HG03103 (cell line): ENCODE measurements around the gene TRIM63.

ENCODE experiments used
- ATAC-seq: cut with Tn5 transposase; IDR thresholded peaks from one replicate; pipeline ENCODE4 v1.9.1; 2021; ENCODE audit warnings: low read depth; ENCODE audit not compliant: unreplicated experiment

The TRIM63 gene

DNA sequence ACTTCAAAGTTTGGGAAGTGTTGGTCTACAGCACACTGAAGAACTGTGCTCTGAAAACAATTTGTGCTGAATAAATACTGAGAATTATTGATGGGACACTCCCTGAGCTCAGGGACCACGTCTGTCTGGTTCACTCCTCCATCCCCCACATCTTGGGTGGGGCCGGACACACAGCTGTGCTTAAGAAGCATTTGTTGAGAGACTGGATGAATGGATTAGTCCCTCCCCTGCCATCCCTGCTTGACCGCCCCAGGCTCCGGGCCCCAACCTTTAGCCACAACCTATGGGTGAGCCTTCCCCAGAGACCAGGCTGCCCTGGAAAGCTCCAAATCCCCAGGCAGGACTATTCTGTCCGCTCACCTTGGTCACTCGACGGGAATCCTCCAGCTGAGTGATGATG, 7.5 kb downstream of the TRIM63 start:
- no peak for ATAC-seq

DNA sequence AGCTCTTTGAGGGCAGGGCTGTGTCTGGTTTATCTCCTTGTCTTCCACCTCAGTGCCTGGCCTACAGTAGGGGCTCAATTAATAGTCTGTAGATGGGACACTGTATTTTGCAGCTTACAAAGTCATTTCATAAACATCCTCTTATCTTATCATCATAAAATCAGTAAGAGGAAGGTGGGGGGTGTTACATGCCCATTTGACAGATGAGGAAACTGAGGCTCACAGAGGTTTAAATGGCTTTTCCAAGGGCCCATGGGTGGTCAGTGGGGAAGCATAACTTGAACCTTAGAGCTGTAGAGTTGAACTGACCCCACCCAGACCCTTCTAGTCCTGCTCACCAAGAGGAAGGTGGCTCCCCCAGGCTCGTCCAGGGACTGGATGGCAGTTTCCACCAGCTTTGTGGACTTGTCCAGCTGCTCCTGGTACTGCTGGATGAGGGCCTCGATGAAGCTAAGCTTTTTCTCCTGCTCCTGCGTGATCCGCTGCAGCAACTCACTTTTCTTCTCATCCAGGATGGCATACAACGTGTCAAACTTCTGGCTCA, 9.3 kb downstream of the TRIM63 start:
- no peak for ATAC-seq

DNA sequence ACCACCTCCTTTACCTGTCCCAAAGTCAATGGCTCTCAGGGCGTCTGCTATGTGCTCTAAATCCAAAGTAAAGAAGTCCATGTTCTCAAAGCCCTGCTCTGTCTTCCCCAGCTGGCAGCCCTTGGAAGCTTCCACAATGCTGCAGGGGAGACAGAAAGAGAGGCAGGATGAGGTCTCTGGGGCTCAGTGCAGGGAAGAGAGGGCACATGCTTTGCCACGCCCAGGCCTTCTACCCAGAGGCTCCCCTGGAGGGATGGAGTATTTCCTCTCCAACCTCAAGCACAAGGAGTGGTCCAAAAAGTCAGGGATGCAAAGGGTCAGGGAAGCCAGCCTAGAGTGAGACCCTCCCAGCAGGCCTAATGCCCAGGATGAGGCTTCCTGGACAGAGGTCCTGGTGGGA, 10.2 kb downstream of the TRIM63 start:
- no peak for ATAC-seq

DNA sequence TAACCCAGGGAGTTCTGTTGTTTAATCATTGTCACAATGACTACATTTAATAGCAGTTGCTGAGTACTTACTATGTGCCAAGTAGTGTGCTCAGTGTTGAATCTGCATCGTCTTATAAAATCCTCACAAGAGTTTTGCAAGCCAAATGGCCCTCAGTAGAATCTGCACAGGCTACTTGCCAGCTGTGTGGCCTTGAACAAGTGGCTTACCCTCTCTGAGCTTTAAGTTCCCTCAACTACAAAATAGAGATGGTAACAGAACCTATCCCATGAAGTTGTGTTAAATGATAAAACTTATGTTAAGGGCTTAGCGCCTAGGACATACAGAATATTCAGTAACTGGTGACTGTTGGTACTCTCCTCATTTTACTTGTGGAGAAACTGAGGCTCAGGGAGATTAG, 12.4 kb downstream of the TRIM63 start:
- no peak for ATAC-seq

DNA sequence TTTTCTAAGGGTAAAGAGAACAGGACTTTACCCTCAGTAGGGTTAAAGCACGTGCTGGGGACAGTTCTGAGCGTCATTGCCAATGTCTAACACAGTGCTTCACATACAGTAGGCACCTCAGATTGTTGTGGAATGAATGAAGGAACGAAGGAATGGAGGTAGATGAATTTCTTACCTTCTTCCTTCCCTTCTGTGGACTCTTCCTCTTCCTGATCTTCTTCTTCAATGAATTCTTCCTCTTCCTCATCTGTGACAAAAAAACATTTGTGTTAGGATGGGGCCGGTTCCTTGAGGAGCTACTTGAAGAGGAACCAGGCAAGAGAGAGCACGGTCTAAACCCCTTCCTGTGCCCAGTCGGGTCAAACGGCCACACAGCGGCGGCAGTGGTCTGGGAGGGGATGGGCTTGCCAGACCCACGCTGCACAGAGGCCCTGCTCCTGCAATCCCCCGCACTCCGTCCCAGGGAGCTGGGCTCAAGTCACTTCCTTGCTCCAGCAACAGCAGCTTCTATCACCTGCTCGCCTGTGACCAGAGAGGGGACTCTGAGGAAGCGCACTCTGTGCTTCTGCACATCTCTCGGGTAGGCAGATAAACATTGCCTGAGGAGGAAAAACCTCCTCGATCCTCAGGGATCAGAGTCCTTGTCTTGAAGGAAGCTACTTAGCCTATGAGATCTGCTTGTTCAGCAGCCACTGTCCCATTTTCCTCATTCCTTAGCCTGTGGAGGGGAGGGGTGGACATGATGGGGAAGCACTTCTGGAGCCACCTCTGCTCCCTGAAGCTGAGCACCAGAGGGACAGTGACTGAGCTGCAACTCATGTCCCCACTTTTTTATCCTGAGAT, 13.5 kb downstream of the TRIM63 start:
- no peak for ATAC-seq

DNA sequence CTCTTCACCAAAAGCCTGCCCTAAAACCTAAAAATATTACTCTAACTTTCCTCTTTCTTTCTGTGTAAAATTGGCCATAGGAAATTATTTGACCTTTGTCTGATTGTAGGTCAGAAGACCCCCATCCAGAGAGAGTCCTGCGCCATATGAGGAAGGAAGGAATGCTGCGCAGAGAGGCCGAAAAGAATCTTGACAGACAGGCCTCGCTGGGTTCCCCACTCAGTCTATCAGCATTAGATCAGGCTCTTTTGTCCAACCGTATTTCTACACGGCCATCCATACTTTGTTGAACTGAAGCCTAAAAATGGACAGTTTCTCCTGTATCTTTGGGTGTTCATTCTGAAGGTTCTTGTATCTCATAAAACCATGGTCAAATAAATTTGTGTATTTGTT, 17.2 kb downstream of the TRIM63 start:
- ATAC-seq: no peak

DNA sequence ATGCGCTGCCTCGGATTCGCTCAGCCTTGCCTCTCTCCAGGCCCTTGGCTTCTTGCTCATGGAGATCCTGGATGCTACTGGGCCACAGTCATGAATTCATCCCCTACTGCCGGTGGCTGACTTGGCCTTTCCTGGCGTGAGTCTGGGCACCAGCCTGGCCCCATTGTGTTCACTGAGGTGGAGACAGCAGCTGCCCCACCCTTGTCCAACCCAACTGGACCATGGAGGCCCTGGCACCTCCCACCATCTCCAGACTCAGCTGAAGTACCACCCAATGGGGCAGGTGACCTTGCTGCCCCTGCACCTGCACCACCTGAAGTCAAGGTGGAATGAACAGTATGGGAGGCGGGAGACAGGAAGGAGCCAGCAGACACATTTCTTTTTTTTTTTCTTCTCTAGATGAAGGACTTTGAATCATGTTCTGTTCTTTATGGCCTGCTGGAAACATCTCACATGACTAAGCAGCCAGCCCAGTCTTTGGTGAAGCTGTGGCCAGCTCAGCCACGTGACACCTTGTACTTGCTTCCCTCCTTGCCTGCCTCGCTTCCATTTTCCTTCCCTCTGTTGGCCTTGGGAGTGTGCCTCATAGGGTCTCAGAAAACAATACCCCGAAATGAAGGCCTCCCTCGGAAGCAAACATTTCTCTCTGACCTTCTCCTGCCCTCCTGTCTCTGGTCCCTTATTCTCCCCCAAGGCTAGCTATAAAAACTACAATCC, 17.7 kb downstream of the TRIM63 start:
- ATAC-seq: no peak

DNA sequence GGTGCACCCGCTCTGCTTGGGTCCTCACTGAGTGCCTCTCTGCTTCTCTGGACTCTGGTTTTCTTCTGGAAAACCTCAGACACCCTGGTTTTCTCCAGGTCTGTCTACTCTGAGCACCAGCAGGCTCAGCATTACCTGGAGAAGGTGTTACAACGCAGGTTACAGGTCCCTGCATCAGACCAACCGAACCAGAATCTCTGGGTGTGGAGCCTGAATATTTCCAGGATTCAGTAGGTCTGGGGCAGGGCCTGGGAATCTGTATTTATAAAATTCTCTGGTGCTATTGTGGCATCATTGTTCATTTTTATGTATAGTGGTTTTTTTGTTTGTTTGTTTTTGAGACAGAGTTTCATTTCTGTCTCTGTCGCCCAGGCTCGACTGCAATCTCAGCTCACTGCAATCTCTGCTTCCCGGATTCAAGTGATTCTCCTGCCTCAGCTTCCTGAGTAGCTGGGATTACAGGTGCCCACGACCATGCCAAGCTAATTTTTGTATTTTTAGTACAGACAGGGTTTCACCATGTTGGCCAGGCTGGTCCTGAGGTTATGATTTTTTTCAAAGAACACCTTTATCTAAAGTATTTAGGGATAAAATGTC, 20.1 kb downstream of the TRIM63 start:
- no peak for ATAC-seq

DNA sequence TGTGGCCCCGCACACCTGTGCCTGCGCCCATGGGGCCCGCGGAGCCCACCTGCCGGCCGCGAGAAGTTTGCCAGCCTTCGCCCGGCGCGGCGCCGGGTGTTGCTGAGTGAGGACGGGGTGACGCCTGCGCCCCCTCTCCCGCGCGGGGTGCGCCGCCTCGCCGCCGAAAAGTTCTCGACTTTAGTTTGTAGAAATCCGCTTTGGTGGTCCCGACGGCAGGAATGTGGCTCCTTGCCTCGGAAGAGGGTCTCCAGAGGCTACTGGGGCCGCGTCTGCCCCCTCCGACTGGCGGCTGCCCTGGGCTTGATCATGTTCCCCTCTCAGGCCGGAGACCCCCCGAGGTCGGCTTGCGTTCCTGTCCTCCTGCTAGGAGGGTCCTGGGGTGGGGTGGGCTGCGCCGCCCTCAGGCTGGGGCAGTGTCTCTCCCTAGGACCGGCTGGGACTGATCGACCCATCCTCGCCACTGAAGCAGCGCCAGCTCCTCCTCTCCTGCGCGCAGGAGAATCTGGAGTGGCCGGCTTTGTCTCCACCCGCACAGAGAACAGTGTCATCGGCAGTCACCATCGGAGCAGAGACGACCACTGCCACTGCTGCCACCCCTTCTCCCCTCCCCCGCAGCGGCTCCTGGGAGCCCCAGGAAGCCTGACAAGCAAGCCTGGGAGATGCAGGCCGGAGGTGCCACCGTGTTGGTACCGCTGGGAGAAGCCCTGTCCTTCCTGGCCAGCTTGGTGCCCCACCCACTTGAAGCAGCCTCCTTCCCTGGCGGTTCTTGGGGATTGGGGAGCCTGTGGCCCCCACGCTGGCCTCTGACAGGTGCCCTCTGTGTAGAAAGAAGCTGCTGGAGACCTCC, 21.0 kb downstream of the TRIM63 start:
- no peak for ATAC-seq

DNA sequence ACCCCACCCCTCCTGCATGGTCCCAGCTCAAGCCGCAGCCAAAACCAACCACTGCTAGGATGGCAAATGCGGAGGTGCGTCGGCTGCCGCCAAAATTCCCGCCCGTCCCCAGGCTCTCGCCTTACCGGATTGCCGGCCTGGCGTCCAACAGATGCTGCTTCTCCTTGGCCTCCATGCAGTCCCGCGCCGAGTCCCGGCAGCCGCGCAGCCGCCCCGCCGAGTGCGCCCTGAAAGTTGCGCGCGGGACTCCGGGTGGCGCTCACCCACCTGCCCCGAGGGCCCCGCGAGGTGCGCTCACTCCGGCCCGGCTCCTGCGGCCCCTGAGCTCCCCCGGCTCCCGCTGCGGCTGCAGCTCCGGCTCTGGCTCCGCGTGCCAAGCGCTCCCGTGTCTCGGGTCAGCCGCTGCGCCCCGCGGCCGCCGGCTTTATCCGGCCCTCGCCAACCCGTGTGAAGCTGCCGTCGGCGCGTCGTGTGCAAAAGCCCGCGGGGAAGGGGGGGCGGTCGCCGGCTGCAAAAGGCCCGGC, 21.6 kb downstream of the TRIM63 start, which contains the start of gene SLC30A2:
Gene SLC30A2 (minus strand): TSS at position 397 of the 524 bp plus-strand sequence. CDS start 222 bp downstream, at position 175.
- no peak for ATAC-seq

DNA sequence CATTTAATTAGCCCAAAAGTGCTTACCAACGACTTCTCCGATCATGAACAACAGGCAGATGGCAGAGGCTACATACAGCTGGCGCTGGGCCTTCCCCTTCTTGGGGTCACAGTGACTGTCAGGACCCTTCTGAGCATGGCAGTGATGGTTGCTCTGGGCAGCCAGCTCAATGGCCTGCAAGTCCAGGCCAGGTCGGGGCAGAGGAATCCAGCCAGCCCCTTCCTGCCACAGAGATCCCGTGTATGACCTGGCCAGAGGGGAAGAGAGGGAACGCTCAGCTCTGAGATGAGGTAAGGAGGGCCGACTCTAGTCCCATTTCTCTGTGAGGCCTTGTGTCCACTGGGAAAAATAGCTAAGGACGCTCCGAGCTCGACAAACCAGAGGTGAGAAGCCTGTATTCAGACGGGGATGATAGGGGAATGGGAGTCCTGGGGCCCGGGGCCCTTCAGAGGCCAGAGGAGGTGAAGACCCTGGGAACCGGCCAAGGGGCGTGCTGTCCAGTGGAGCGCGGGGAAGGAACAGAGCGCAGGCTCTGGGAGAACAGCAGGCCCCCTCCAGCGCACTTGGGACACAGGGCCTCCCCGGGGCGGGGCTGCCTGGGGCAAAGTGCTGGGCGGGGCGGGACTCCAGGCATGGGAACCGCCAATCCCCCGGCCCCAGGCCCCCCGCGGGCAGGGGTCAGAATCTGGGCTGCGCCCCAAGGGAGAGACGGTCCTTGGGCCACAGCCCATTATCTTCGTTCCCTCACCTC, 22.3 kb downstream of the TRIM63 start:
- no peak for ATAC-seq

DNA sequence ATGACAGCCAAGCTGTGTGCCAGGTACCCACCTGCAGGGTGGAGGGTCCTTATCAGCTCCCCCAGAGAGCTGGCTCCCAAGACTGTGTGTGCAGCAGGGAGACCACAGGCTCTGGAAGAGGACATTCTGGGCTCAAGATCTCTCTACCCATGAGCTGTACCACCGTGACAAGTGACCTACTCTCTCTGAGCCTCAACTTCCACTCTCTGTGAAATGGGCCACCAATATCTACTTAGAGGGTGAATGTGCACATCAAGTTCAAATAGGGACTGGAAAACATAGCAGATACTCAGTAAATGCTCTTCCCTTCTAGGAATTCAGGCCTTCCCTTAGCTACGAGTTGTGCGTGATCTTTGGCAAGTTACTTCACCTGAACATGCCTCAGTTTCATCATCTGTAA, 23.0 kb downstream of the TRIM63 start:
- ATAC-seq: no peak

DNA sequence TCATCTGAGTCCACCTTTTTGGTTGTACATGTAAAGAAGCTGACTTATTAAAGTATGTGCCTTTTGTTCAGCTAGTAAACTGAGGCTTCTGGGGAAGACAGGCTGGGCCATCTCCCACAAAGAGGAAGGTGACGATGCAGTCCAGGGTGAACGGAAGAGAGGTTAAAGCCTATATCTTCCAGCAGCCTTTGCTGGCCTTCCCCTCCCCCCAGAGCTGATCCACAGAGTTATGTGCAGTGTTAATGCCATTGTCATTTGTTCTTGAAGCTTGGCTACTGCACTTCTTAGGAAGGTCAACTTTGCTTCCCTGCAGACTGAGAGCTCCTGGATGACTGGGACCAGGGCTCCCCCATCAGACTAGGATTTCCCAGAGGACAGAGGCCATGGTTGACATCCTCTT, 23.7 kb downstream of the TRIM63 start:
- ATAC-seq: no peak

DNA sequence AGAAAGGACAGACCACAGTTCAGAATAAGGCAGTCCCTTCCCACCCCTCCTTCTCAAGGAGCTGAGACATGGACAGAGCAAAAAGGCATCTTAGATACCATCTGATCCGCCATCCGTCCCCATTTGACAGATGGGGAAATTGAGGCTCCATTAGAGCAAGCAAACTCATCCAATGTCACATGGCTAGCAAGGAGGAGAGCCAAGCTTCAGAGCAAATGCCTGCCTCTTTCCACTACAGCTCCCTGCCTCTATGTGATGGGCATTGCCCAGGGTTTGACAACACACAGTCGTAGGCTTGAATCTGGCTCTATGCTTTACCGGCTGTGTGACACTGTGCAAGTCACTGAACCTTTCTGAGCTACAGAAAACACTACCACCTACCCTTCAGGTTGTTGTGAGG, 25.5 kb downstream of the TRIM63 start:
- no peak for ATAC-seq

DNA sequence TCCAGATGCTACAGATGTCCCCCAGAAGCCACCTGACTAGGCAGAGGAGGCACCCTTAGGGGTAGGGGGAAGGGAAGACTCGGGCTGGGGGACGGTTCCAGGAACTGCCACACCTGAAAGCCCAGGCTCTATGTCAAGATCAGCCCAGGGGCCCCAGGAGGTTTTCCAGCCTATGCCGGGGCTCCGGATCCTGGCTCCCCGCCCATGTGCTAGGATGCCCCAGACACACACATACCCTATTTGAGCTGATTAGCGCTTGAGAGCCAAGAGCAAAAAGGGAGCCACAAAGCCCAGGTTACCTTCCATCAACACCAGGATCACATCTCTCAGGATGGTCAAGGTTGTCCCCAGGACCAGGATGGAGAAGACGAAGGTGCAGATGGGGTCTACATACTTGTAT, 26.0 kb downstream of the TRIM63 start:
- ATAC-seq: no peak

DNA sequence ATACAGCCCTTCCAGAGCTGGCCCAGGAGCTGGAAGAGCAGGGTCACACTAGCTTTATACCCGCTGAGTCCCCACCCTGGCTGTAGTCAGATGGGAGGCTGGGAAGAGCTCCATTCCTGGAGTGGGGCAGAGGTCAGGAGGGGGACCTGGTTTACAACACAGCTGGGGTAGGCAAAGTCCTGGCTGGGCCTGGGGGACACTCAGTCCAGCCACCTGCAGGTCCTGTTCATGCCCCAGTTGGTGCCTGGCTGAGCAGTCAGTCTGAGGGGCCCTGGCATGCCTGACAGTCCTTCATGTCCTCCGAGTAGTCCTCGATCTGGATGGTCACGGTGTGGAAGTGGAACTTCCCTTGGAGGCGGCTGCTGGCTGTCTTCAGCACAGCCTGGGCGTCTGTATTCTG, 28.5 kb downstream of the TRIM63 start:
- ATAC-seq: no peak

DNA sequence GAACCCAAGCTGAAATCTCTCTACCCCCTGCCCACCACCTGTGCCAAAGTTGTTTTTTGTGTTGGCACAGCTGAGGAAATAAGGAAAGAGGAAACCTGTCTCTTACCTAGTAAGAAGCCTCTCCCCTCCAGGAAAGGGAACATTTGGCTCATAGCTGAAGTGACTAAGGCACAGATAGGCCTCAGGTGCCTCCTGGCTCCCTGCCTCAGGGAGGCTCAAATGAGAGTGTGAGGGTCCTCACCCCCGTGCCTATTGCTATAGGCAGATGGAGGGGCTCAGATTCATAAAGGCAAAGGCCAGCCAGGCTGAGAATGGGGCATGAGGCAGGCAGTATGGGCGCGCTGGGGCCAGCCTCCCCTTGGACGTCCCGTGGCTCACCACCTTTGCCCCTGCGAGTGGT, 29.0 kb downstream of the TRIM63 start:
- no peak for ATAC-seq

DNA sequence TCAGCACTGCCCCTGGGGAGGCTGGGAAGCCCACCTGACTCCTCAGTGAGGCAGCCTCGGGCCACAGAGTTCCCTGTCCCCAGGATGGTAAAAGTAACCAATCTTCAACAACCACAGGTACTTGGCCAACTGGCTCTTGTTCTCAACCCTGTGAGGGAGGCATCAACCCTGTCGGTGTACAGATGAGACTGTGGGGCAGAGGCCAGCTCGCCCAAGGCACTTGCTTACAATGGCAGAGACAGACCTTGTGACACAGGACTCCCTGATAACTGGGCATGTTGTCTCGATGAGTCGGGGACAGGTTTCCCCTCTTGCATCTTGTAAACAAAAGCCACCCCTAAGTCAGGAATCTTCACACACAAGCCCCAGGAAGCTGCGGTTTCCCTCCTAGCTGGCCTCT, 29.5 kb downstream of the TRIM63 start:
- ATAC-seq: no peak

DNA sequence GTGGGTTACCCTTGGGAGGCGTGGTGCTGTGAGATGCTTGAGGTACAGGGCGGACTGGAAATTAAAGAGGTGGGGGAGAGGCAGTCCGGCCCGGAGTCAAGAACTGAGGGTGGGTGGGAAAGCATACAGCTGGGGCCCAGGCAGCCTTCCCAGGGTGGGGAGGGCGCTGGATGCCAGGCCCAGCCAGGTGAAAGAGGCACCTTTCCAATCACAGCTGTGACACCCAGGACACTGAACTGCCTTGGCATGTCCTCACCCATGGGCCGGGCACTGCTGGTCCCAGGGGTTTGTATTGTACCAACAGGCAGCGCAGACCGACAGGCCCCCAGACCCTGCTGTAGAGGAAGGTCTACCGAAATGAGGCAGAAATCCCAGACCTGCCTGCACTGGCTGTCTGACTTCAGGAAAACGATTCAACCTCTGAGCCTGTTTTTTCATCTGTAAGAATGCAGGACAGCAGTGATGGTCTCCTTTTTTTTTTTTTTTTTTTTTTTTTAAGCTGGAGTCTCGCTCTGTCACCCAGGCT, 30.6 kb downstream of the TRIM63 start:
- ATAC-seq: no peak
